Immature natural killer cell (primary cell): ENCODE measurements around the gene USP31. TPM values are rescaled to one million over a fixed set of nuclear protein-coding genes. Genes with fewer than 3 reads are reported as not detected.
A peak's percentile ranks its signal among the peaks of the same experiment; 100 is the strongest.

Experiments used
- DNase-seq, 3 donors: peaks; one replicate each; pipeline ENCODE4 v3.0.0; 2022; ENCODE audit warnings: mixed read lengths in 1 of 3
- H3K27ac Mint-ChIP-seq, 6 donors: one replicate each; pipeline ENCODE4 v1.8.0; 2020; ENCODE audit warnings: mixed read lengths in 6 of 6, mild to moderate bottlenecking in 5 of 6, inconsistent platforms in 4 of 6, moderate library complexity in 3 of 6
- H3K27me3 Mint-ChIP-seq, 3 donors: one replicate each; pipeline ENCODE4 v1.8.0; 2020 to 2021; ENCODE audit warnings: low read depth in 3 of 3, mild to moderate bottlenecking in 3 of 3, mixed read lengths in 3 of 3, moderate library complexity in 3 of 3, inconsistent platforms in 1 of 3
- H3K36me3 Mint-ChIP-seq, 3 donors: one replicate each; pipeline ENCODE4 v1.8.0; 2020; ENCODE audit warnings: mixed read lengths in 3 of 3, inconsistent platforms in 2 of 3, mild to moderate bottlenecking in 2 of 3
- H3K4me1 Mint-ChIP-seq, 2 donors: one replicate each; pipeline ENCODE4 v1.8.0; 2020; ENCODE audit warnings: inconsistent platforms in 2 of 2, mild to moderate bottlenecking in 2 of 2, mixed read lengths in 2 of 2, moderate library complexity in 1 of 2
- H3K4me3 Mint-ChIP-seq, 5 donors: one replicate each; pipeline ENCODE4 v1.8.0; 2020; ENCODE audit warnings: mild to moderate bottlenecking in 5 of 5, mixed read lengths in 5 of 5, inconsistent platforms in 3 of 5, moderate library complexity in 3 of 5
- H3K9me3 Mint-ChIP-seq, 6 donors: one replicate each; pipeline ENCODE4 v1.8.0; 2020; ENCODE audit warnings: mild to moderate bottlenecking in 6 of 6, mixed read lengths in 6 of 6, inconsistent platforms in 4 of 6, moderate library complexity in 3 of 6
- polyA plus RNA-seq, 3 donors: library from polyadenylated mRNA; unstranded; fragments of 300-500 nt; fragmentation: Illumina TruSeq; gene quantifications; one replicate each; pipeline ENCODE4 v1.2.3, GENCODE V29; 2021

Gene USP31
- polyA plus RNA-seq, 3 donors from 2014 or later = 0.31 to 0.53 (median 0.49) TPM

DNA sequence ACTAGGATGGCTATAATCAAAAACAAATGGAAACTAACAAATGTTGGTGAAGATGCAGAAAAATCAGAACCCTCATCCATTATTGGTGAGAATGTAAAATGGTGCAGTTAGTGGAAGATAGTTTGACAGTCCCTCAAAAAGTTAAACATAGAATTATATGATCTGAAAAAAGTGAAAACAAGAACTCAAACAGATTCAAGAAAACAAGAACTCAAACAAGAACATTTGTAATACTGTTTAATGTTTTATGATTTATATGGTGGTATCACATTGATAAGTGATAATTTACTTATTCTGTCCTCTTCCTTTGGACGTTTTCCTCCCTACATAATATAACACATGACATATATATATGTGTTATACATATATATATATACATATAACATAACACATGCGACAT lies 12.0 kb downstream of the USP31 start:
- H3K4me1 Mint-ChIP-seq = peaks cover 0 to 6% of the 10 kb centered on the region in 2 donors
- no peak for DNase-seq
- peaks cover 0 to 7% (median 0%) of the 10 kb centered on the region in 3 donors for H3K27me3 Mint-ChIP-seq
- peaks cover 3 to 18% (median 6%) of the 10 kb centered on the region in 6 donors for H3K9me3 Mint-ChIP-seq
- no peak overlapping the region for H3K27ac Mint-ChIP-seq
- peaks cover 5 to 6% (median 6%) of the 10 kb centered on the region in 3 donors for H3K36me3 Mint-ChIP-seq
- H3K4me3 Mint-ChIP-seq = no peak overlapping the region

GRCh38 chr16:23134274-23134673 lies 15.0 kb downstream of the USP31 start:
- Mint-ChIP-seq H3K4me1 (peaks cover 0 to 6% of the 10 kb centered on the region in 2 donors), H3K4me3 (no peak overlapping the region), H3K36me3 (peaks cover 5 to 6% (median 6%) of the 10 kb centered on the region in 3 donors), H3K27ac (no peak overlapping the region), H3K27me3 (peaks cover 0 to 7% (median 0%) of the 10 kb centered on the region in 3 donors), H3K9me3 (peaks cover 3 to 18% (median 6%) of the 10 kb centered on the region in 6 donors)
- no peak for DNase-seq

DNA sequence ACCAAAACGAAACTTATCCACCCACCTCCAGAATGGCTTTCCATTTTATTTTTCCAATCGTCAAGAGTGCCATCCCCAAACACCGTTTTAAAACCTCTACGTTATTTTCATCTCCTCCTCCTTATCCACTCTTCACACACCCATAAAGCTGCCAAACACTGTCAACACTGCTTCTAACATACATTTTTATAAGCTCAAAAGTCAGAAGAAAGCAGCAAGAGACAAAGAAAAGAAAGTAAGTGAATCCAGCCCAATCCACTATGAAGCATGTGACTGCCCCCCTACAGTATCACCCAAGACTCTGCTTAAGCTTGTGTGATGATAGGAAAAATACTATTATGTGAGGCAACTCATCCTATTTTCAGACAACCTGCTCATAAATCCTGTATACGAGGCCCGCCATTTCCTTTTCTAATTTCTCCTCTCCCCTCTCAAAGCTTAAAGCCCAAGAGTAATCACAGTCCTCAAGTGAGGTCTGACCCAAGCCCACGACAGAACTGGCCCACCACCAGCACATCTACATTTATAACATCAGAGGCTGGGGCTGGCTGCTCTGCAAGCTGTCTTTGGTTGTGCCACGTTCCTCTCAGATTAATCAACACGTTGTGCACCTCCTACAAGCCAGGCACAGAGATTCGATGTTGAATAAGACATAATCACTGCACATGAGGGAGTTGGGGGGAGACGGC lies 16.3 kb downstream of the USP31 start:
- H3K27ac Mint-ChIP-seq = peak overlapping the region in 1 of 6 donors; percentile 62
- peaks cover 0 to 6% of the 10 kb centered on the region in 2 donors for H3K4me1 Mint-ChIP-seq
- no peak for DNase-seq
- H3K27me3 Mint-ChIP-seq = peaks cover 0 to 4% (median 0%) of the 10 kb centered on the region in 3 donors
- H3K4me3 Mint-ChIP-seq = no peak overlapping the region
- peaks cover 0 to 16% (median 3%) of the 10 kb centered on the region in 6 donors for H3K9me3 Mint-ChIP-seq
- H3K36me3 Mint-ChIP-seq = peaks cover 3 to 6% (median 6%) of the 10 kb centered on the region in 3 donors

DNA sequence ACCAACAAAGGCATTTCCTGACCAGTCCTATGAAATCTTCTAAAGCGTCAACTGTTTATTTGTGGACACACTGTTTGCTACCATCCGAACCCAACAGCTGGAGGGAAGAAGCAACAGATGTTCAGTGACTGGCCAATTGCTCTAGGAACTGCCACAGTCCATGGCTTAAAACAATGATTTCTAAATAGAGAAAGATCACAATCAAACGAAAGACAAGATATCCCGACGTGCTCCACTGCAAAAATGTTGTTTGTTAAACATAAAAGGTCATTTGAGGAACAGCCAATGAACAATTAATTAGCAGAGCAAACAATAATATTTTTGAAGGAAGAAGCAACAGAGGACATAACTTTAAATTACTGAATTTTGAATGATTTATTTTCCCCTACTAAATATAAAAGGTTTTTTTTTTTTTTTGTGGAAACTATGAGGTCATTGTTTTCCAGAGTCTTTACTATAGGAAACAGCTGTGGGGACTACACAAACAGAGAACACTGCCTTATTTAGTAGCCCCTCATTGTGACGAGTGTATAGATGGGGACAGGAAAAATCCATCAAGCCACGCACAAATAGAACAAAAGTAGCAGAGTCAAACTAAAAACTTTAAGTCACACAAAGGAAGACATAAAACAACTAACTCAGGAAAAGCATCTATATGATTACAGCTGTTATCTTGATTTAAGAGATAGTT lies 17.2 kb downstream of the USP31 start:
- Mint-ChIP-seq H3K36me3 (peaks cover 3 to 6% (median 6%) of the 10 kb centered on the region in 3 donors), H3K4me3 (no peak overlapping the region), H3K27me3 (peaks cover 0 to 4% (median 0%) of the 10 kb centered on the region in 3 donors), H3K4me1 (peaks cover 0 to 6% of the 10 kb centered on the region in 2 donors), H3K9me3 (peaks cover 0 to 10% (median 1%) of the 10 kb centered on the region in 6 donors), H3K27ac (no peak overlapping the region)
- DNase-seq = no peak

DNA sequence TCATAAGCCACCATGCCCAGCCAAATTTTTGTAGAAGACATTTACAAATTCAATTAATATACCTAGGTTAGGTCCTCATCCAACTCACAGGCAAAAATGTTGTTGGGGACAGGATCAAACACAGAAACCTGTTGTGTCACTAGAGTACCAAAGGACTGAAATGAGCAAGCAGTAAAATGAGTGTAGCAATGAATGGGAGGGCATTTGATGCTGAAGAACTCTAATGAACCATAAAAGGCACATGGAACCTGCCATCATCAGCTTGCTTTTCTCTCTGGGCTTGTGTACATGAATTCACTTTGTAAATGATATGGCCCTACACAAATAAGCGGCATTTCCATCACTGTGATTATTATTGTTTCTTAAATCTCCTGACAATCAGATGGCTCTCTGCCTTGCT lies 17.8 kb downstream of the USP31 start:
- no peak overlapping the region for H3K27ac Mint-ChIP-seq
- H3K4me3 Mint-ChIP-seq = no peak overlapping the region
- H3K36me3 Mint-ChIP-seq = peaks cover 3 to 6% (median 6%) of the 10 kb centered on the region in 3 donors
- peaks cover 0 to 4% (median 0%) of the 10 kb centered on the region in 3 donors for H3K27me3 Mint-ChIP-seq
- peaks cover 0 to 6% of the 10 kb centered on the region in 2 donors for H3K4me1 Mint-ChIP-seq
- peaks cover 0 to 8% (median under 1%) of the 10 kb centered on the region in 6 donors for H3K9me3 Mint-ChIP-seq
- DNase-seq = no peak

DNA sequence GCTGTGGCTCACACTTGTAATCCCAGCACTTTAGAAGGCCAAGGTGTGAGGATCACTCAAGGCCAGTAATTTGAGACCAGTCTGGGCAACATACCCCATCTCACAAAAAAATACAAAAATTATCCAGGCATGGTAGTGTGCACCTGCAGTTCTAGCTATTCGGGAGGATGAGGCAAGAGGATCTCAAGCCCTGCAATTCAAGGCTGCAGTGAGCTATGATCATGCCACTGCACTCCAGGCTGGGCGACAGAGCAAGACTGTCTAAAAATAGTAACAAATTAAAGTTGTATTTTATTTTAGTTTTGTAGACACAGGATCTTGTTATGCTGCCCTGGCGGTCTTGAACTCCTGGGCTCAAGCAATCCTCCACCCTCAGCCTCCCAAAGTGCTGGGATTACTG lies 18.2 kb downstream of the USP31 start:
- peaks cover 0 to 6% of the 10 kb centered on the region in 2 donors for H3K4me1 Mint-ChIP-seq
- peaks cover 1 to 5% (median 5%) of the 10 kb centered on the region in 3 donors for H3K36me3 Mint-ChIP-seq
- no peak overlapping the region for H3K27ac Mint-ChIP-seq
- peaks cover 0 to 4% (median 0%) of the 10 kb centered on the region in 3 donors for H3K27me3 Mint-ChIP-seq
- DNase-seq = no peak
- peaks cover 0 to 5% (median under 1%) of the 10 kb centered on the region in 6 donors for H3K9me3 Mint-ChIP-seq
- no peak overlapping the region for H3K4me3 Mint-ChIP-seq

- DNase-seq = no peak
- Mint-ChIP-seq H3K27me3 (no peaks in the 10 kb centered on the region), H3K9me3 (no peaks in the 10 kb centered on the region), H3K36me3 (no peaks in the 10 kb centered on the region), H3K4me3 (no peak overlapping the region), H3K4me1 (peaks cover 2 to 6% of the 10 kb centered on the region in 2 donors), H3K27ac (peak overlapping the region in 1 of 6 donors; percentile 28)
Observed at GRCh38 chr16:23129686-23130085, 19.6 kb downstream of the USP31 start.

DNA sequence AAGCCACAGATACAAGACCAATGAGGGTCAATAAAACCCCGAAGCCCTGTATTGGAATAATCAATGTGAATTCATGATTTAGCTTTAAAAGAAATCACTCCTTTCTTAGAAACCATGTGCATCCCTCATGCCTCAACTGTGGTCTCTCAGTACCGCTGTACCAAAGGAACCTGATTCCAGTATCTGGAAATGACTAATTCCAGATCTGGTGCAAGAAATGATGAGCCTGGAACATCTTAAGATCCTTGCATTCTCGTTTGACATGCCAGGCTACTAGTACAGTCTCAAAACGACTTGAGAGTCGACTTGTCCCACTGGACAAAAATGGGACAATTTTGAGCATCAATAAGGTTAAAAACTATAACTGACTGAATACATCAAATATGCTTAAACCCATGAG lies 21.2 kb downstream of the USP31 start:
- Mint-ChIP-seq H3K27ac (no peak overlapping the region), H3K27me3 (peaks cover 0 to 1% (median 0%) of the 10 kb centered on the region in 3 donors), H3K4me3 (no peak overlapping the region), H3K4me1 (peaks cover 0 to 2% of the 10 kb centered on the region in 2 donors), H3K9me3 (no peaks in the 10 kb centered on the region), H3K36me3 (no peaks in the 10 kb centered on the region)
- no peak for DNase-seq

GRCh38 chr16:23125277-23125676 lies 24.0 kb downstream of the USP31 start:
- Mint-ChIP-seq H3K36me3 (no peaks in the 10 kb centered on the region), H3K9me3 (no peaks in the 10 kb centered on the region), H3K27ac (no peak overlapping the region), H3K4me3 (no peak overlapping the region), H3K27me3 (peaks cover 0 to 1% (median 0%) of the 10 kb centered on the region in 3 donors), H3K4me1 (peaks cover 2 to 10% of the 10 kb centered on the region in 2 donors)
- DNase-seq = no peak

- H3K9me3 Mint-ChIP-seq = no peaks in the 10 kb centered on the region
- H3K27ac Mint-ChIP-seq = no peak overlapping the region
- peaks cover 2 to 10% of the 10 kb centered on the region in 2 donors for H3K4me1 Mint-ChIP-seq
- no peaks in the 10 kb centered on the region for H3K36me3 Mint-ChIP-seq
- H3K4me3 Mint-ChIP-seq = no peak overlapping the region
- no peak for DNase-seq
- H3K27me3 Mint-ChIP-seq = peaks cover 0 to 1% (median 0%) of the 10 kb centered on the region in 3 donors
Observed at GRCh38 chr16:23124315-23124714, 24.9 kb downstream of the USP31 start.

DNA sequence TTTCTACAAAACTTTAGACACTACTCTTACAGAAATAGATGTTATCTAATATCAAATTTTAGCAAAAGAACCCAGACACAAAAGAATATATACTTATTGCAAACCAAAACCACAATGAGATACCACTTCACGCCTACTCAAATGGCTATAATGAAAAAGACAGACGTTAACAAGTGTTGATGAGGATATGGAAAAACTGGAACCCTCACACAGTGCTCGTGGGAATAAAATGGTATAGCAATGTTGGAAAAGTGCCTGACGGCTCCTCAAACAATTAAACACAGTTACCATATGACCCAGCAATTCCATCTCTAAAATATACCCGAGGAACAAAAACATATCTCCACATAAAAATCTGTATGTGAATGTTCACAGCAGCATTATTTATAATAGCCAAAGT lies 27.1 kb downstream of the USP31 start:
- DNase-seq = no peak
- no peak overlapping the region for H3K27ac Mint-ChIP-seq
- no peak overlapping the region for H3K4me3 Mint-ChIP-seq
- H3K9me3 Mint-ChIP-seq = no peaks in the 10 kb centered on the region
- peaks cover 0 to 1% (median 0%) of the 10 kb centered on the region in 3 donors for H3K27me3 Mint-ChIP-seq
- H3K36me3 Mint-ChIP-seq = no peaks in the 10 kb centered on the region
- H3K4me1 Mint-ChIP-seq = peaks cover 2 to 10% of the 10 kb centered on the region in 2 donors

GRCh38 chr16:23121024-23121423 lies 28.2 kb downstream of the USP31 start:
- Mint-ChIP-seq H3K27me3 (peaks cover 0 to 1% (median 0%) of the 10 kb centered on the region in 3 donors), H3K4me3 (no peak overlapping the region), H3K9me3 (no peaks in the 10 kb centered on the region), H3K36me3 (no peaks in the 10 kb centered on the region), H3K4me1 (peaks cover 2 to 10% of the 10 kb centered on the region in 2 donors), H3K27ac (no peak overlapping the region)
- no peak for DNase-seq

GRCh38 chr16:23120562-23120961 lies 28.7 kb downstream of the USP31 start:
- Mint-ChIP-seq H3K27ac (no peak overlapping the region), H3K4me1 (peaks cover 2 to 10% of the 10 kb centered on the region in 2 donors), H3K4me3 (no peak overlapping the region), H3K36me3 (no peaks in the 10 kb centered on the region), H3K9me3 (no peaks in the 10 kb centered on the region), H3K27me3 (peaks cover 0 to 1% (median 0%) of the 10 kb centered on the region in 3 donors)
- no peak for DNase-seq

- Mint-ChIP-seq H3K4me3 (no peak overlapping the region), H3K27me3 (peaks cover 0 to 1% (median 0%) of the 10 kb centered on the region in 3 donors), H3K4me1 (peaks cover 0 to 10% of the 10 kb centered on the region in 2 donors), H3K36me3 (no peaks in the 10 kb centered on the region), H3K27ac (no peak overlapping the region), H3K9me3 (no peaks in the 10 kb centered on the region)
- DNase-seq = no peak
Observed at GRCh38 chr16:23119570-23119969, 29.7 kb downstream of the USP31 start.
